Upper lobe of right lung (tissue), 1 donor: ENCODE results near the gene SIGLEC14. TPM values are rescaled to one million over a fixed set of nuclear protein-coding genes. Genes with fewer than 3 reads are reported as not detected.

Source experiments
- ATAC-seq: fragments of 200-7000 bp; cut with Tn5 transposase; one replicate; pipeline ENCODE4 v1.9.1; 2020; ENCODE audit warnings: mild to moderate bottlenecking, moderate library complexity
- DNase-seq: peaks from one replicate; pipeline ENCODE4 v3.0.0-alpha.2; 2020
- H3K27ac ChIP-seq: fragments of 200-600 bp; one replicate; pipeline ENCODE4 v1.8.0; 2022
- H3K27me3 ChIP-seq: fragments of 200-600 bp; one replicate; pipeline ENCODE4 v1.8.0; 2022; ENCODE audit warnings: mild to moderate bottlenecking
- H3K36me3 ChIP-seq: fragments of 200-600 bp; one replicate; pipeline ENCODE4 v1.8.0; 2022
- H3K4me1 ChIP-seq: fragments of 200-600 bp; one replicate; pipeline ENCODE4 v1.8.0; 2022
- H3K4me3 ChIP-seq: fragments of 200-600 bp; one replicate; pipeline ENCODE4 v1.8.0; 2022; ENCODE audit warnings: mild to moderate bottlenecking
- H3K9me3 ChIP-seq: fragments of 200-600 bp; one replicate; pipeline ENCODE4 v1.8.0; 2022
- intact Hi-C: fragments of 100-400 bp; cut with DNase I; formaldehyde crosslinking; loops from one replicate; pipeline ENCODE4 v1.11.0; 2022
- total RNA-seq: library from RNA; stranded (reverse); fragmentation: NEBNext Ultra II Directional; extraction: Animal tissue kit (Norgen Biotek cat#: 25700); gene quantifications from one replicate; pipeline ENCODE4 v1.2.1, GENCODE V29; 2021
- TF ChIP-seq, protein P1 (sequence below): fragments of 200-600 bp; IDR thresholded peaks from one replicate; pipeline ENCODE4 v1.8.0; 2022; ENCODE audit warnings: antibody characterized with exemption
- donor health status: DM: no; HTN: yes; CAD: no; lungs with severe emphysema.

The SIGLEC14 gene
- total RNA-seq, 1 donor from 2014 or later, result 11.8 TPM

DNA sequence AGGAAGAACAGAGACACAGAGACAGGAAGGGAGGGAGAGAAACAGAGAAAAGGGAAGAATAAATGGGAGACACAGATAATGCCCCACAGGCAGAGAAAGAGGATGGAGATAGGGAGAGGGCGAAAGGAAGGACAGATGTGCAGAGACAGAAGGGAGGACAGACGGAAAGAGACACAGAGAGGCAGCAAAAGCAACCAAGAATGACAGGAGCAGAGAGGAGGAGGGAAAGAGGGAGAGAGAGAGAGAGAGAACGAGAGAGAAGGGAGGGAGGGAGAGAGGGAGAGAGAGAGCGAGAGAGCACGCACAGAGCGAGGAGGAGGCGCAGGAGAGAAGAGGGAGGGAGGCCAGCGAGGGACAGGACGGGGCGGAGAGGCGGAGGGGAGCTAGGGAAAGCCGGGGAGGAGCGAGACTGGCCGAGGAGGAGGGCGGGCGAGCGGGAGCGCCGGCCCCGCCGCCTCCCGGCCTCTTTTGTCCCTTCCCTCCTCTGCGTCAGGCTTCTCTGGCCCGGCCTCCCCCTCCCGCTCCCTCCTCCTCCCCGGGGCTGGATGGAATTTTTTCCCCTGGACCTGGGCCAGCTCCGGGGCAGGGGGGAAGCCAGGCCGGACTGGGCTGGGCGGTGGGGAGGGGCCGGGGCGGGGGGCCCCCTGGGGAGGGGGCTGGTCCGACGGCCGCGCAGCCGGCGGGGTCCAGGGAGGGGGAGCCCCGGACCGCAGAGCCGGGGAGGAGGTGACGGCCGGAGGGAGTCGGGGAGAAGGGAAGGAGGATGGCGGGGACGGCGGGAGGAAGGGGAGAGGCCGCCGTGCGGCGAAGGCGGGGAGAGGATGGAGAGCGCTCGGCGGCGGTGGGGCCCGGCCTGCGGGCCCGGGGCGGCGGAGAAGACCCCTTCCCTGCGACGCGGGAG, 42.3 kb upstream of the SIGLEC14 start:
- Histone ChIP-seq H3K36me3 (no peaks in the 10 kb centered on the region), H3K4me3 (peak overlapping the region; percentile 85), H3K4me1 (peaks cover 20% of the 10 kb centered on the region), H3K9me3 (no peaks in the 10 kb centered on the region), H3K27ac (peak overlapping the region; percentile 90), H3K27me3 (no peaks in the 10 kb centered on the region)
- ATAC-seq (peak; percentile 91), DNase-seq (peak; percentile 93)
- intact Hi-C loops, result no loop called here
- TF ChIP-seq, protein P1, sequence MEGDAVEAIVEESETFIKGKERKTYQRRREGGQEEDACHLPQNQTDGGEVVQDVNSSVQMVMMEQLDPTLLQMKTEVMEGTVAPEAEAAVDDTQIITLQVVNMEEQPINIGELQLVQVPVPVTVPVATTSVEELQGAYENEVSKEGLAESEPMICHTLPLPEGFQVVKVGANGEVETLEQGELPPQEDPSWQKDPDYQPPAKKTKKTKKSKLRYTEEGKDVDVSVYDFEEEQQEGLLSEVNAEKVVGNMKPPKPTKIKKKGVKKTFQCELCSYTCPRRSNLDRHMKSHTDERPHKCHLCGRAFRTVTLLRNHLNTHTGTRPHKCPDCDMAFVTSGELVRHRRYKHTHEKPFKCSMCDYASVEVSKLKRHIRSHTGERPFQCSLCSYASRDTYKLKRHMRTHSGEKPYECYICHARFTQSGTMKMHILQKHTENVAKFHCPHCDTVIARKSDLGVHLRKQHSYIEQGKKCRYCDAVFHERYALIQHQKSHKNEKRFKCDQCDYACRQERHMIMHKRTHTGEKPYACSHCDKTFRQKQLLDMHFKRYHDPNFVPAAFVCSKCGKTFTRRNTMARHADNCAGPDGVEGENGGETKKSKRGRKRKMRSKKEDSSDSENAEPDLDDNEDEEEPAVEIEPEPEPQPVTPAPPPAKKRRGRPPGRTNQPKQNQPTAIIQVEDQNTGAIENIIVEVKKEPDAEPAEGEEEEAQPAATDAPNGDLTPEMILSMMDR, result no peak

DNA sequence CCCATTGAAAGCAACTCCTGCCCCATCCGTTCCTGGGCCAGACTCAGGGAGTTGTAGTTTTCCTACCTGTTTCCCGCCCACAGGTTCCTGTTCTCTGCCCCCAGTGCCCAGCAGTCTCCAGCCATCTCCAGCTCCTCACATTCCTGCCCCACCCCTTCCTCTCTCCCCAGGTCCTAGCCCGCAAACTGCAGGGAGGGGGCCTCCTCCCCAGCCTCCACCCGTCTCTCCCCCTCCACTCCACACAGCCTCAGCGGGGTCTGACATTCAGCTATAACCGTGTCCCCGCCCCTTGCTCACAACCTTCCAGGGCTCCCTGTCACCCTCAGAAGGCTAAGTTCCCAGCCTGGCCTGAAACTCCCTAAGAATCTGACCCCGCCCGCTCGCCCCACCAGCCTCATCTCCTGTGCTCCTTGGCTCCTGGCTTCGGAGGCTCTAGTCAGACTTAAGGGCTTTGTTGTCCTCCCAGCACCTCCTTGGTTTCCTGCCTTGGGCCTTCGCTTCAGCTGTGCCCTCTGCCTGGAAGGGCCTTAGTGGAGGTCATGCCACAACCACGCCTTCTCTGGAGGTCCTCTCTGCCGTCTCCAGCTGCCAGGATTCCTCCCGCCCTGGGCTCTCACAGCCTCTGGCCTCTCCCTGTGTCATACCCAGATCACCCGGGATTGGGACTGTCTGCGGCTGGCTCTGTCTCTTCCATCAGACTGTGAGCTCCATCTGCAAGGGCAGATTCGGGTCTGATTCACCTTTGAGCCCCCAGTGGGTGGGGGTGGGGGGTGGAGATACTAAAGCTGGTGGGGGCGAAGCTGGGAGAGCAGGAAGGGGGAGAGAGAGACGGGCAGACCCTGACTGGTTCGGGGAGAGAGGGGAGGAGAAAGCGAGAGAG, 41.4 kb upstream of the SIGLEC14 start:
- Histone ChIP-seq H3K4me3 (peak overlapping the region; percentile 85), H3K27me3 (no peaks in the 10 kb centered on the region), H3K4me1 (peaks cover 20% of the 10 kb centered on the region), H3K9me3 (no peaks in the 10 kb centered on the region), H3K36me3 (no peaks in the 10 kb centered on the region), H3K27ac (peak overlapping the region; percentile 90)
- TF ChIP-seq, protein P1, result no peak
- DNase-seq (no peak), ATAC-seq (peak; percentile 47)
- intact Hi-C loops, result no loop called here

DNA sequence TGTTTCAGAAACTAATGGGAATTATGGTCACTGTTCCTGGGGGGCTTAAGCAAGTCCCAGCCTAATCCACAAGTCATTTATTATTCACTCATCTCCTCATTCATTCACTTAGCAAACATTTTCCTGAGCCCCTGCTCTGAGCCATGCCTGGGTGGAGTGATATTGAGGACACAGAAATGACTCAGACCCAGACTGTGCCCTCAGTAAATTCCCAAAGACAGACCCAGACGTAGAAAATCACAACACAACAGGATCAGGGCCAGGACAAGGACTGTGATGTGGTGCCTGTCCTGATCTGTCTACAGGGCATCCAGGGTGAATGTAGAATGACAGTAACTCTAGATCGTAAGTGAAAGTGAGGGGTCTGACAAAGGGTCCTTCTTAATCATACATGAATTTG, 39.5 kb upstream of the SIGLEC14 start:
- intact Hi-C loops, result no loop called here
- DNase-seq, result no peak
- Histone ChIP-seq H3K27ac (no peak overlapping the region), H3K36me3 (no peaks in the 10 kb centered on the region), H3K4me1 (peaks cover 7% of the 10 kb centered on the region), H3K4me3 (no peak overlapping the region), H3K9me3 (no peaks in the 10 kb centered on the region), H3K27me3 (no peaks in the 10 kb centered on the region)
- TF ChIP-seq, protein P1, result no peak
- no peak for ATAC-seq

DNA sequence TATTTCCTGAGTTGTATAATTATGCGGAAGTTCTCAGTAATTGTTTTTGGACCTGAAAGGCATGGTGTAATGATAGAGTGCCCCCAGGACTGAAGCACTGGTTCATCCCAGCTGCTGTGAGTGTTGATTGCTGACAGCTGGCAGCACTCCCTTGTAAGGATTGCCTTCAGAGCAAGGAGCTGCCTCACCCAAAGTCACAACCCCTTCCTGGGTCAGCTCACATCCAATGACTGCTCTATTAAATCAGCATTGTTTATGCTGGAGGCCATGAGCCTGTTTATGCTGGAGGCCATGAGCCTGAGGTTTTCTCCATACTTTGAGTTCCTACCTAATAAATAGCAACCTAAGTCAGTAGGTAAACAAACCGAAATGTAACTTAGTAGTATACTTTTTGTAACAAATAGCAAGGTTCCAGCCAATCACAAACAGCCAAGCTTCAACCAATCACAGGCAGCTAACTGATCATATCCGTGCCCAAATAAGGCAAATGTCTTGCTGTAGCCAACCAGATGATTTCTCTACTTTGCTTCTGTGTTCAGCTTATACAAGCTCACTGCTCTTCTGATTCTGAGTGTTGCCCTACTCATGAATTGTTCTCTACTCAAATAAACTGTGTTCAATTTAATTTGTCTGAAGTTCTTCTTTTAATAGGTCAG, 34.8 kb upstream of the SIGLEC14 start:
- H3K4me3 ChIP-seq, result no peak overlapping the region
- peaks cover 17% of the 10 kb centered on the region for H3K27me3 ChIP-seq
- no peaks in the 10 kb centered on the region for H3K9me3 ChIP-seq
- H3K36me3 ChIP-seq, result no peaks in the 10 kb centered on the region
- H3K4me1 ChIP-seq, result no peaks in the 10 kb centered on the region
- intact Hi-C loops, result no loop called here
- DNase-seq (no peak), ATAC-seq (peak; percentile 34)
- TF ChIP-seq, protein P1, result no peak
- no peak overlapping the region for H3K27ac ChIP-seq

DNA sequence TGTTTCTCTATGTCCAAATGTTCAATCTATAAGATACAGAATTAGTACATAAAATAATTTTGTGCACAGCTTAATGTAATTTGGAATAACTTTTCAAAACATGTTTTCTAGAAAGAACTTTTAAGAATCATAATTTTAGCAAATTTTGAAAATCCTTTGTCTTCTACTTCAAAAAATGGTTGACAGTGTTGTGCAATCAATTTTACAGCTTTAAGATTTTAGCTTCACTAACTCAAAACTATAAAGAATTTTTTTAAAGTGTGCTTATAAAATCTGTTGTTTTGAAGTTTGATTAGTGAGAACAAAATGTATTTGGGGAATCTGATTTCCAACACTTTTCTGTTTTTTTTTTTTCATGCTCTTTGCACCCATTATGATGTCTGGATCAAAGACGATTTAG, 33.8 kb upstream of the SIGLEC14 start:
- Histone ChIP-seq H3K9me3 (no peaks in the 10 kb centered on the region), H3K4me1 (no peaks in the 10 kb centered on the region), H3K27ac (no peak overlapping the region), H3K4me3 (no peak overlapping the region), H3K27me3 (peaks cover 17% of the 10 kb centered on the region), H3K36me3 (no peaks in the 10 kb centered on the region)
- DNase-seq (no peak), ATAC-seq (no peak)
- TF ChIP-seq, protein P1, result no peak
- intact Hi-C loops, result no loop called here
